HepG2 (cell line): ENCODE data around the gene SRD5A3. TPM values are rescaled to one million over a fixed set of nuclear protein-coding genes. Genes with fewer than 3 reads are reported as not detected.

Source experiments
- ATF5 ChIP-seq: sonication (generic); formaldehyde crosslinking; IDR thresholded peaks from 2 replicates; pipeline ENCODE4 v1.4.0; 2020; ENCODE audit warnings: mild to moderate bottlenecking, low read depth, missing genetic modification reagents
- ELF4 ChIP-seq: sonication (generic); formaldehyde crosslinking; IDR thresholded peaks from 2 replicates; pipeline ENCODE4 v1.5.0; 2020; ENCODE audit warnings: missing genetic modification reagents, mild to moderate bottlenecking, moderate library complexity, borderline replicate concordance
- ESRRA ChIP-seq: sonication (generic); formaldehyde crosslinking; IDR thresholded peaks from 2 replicates; pipeline ENCODE4 v1.5.1; 2020; ENCODE audit warnings: mild to moderate bottlenecking, low read depth, missing genetic modification reagents
- HDAC1 ChIP-seq: sonication (generic); formaldehyde crosslinking; IDR thresholded peaks from 2 replicates; pipeline ENCODE4 v1.5.1; 2020; ENCODE audit warnings: mild to moderate bottlenecking, missing genetic modification reagents
- HHEX ChIP-seq: IDR thresholded peaks from 2 replicates; pipeline ENCODE4 v1.6.1; 2016; ENCODE audit warnings: control low read depth
- HOXA3 ChIP-seq: sonication (generic); formaldehyde crosslinking; IDR thresholded peaks from 2 replicates; pipeline ENCODE4 v1.5.0; 2020; ENCODE audit warnings: missing genetic modification reagents
- KLF11 ChIP-seq: IDR thresholded peaks from 2 replicates; pipeline ENCODE4 v1.6.1; 2016; ENCODE audit warnings: missing compliant biosample characterization
- NAIF1 ChIP-seq: sonication (generic); formaldehyde crosslinking; IDR thresholded peaks from 2 replicates; pipeline ENCODE4 v1.5.0; 2020; ENCODE audit warnings: mild to moderate bottlenecking, missing genetic modification reagents, borderline replicate concordance
- NBN ChIP-seq: fragments of 450-650 bp; conservative IDR thresholded peaks from 2 replicates; pipeline ENCODE4 v1.6.1; 2017
- REPIN1 ChIP-seq: sonication (generic); formaldehyde crosslinking; IDR thresholded peaks from 2 replicates; pipeline ENCODE4 v1.8.0; 2022; ENCODE audit warnings: missing genetic modification reagents, low read depth, mild to moderate bottlenecking, borderline replicate concordance
- REXO4 ChIP-seq: sonication (generic); formaldehyde crosslinking; IDR thresholded peaks from 2 replicates; pipeline ENCODE4 v1.8.0; 2022; ENCODE audit warnings: missing genetic modification reagents, mild to moderate bottlenecking, borderline replicate concordance
- RXRA ChIP-seq: sonication (generic); formaldehyde crosslinking; IDR thresholded peaks from 2 replicates; pipeline ENCODE4 v1.5.1; 2020; ENCODE audit warnings: missing genetic modification reagents
- SNRNP70 ChIP-seq: fragments of 200-400 bp; formaldehyde crosslinking; IDR thresholded peaks from 2 replicates; pipeline ENCODE4 v1.6.1; 2017; ENCODE audit warnings: mild to moderate bottlenecking, low read depth, low read length, moderate library complexity
- TBX3 ChIP-seq: fragments of 450-650 bp; IDR thresholded peaks from 2 replicates; pipeline ENCODE4 v1.6.1; 2017; ENCODE audit warnings: antibody characterized with exemption, mild to moderate bottlenecking, inconsistent platforms, borderline replicate concordance
- WIZ ChIP-seq: sonication (generic); formaldehyde crosslinking; IDR thresholded peaks from 2 replicates; pipeline ENCODE4 v1.5.1; 2020; ENCODE audit warnings: mild to moderate bottlenecking, missing genetic modification reagents
- ZNF264 ChIP-seq: sonication (generic); formaldehyde crosslinking; IDR thresholded peaks from 2 replicates; pipeline ENCODE4 v1.4.0; 2020; ENCODE audit warnings: missing genetic modification reagents
- ZNF326 ChIP-seq: sonication (generic); formaldehyde crosslinking; IDR thresholded peaks from 2 replicates; pipeline ENCODE4 v1.4.0; 2020; ENCODE audit warnings: missing genetic modification reagents, borderline replicate concordance
- ZNF629 ChIP-seq: sonication (generic); formaldehyde crosslinking; conservative IDR thresholded peaks from 2 replicates; pipeline ENCODE4 v1.5.0; 2020; ENCODE audit warnings: missing genetic modification reagents
- ZNF879 ChIP-seq: sonication (generic); formaldehyde crosslinking; IDR thresholded peaks from 2 replicates; pipeline ENCODE4 v1.8.1; 2023; ENCODE audit warnings: missing genetic modification reagents
- polyA plus RNA-seq, 8 experiments: library from polyadenylated mRNA; depleted of rRNA in 3 of 8; stranded (reverse) in 7 of 8; unstranded in 1 of 8; fragments of >200 nt; fragmentation: Illumina TruSeq in 4 of 8; extraction: Trizol in 4 of 8; gene quantifications; 2 replicates each; pipeline versions ENCODE4 v1.2.1 to v1.2.3, GENCODE V29; 2011 to 2016; ENCODE audit warnings: low read depth in 4 of 8, missing spikeins in 1 of 8, mixed read lengths in 1 of 8; ENCODE audit not compliant: insufficient read depth in 1 of 8
- total RNA-seq, 5 experiments: library from RNA; depleted of rRNA; stranded (reverse); fragments of >200 nt; fragmentation: Illumina TruSeq; extraction: Trizol; gene quantifications; 2 replicates each; pipeline ENCODE4 v1.2.3, GENCODE V29; 2016; ENCODE audit warnings: low read depth in 1 of 5
- TF ChIP-seq, protein P1 (sequence below): sonication (generic); formaldehyde crosslinking; IDR thresholded peaks from 2 replicates; pipeline ENCODE4 v1.9.0; 2021; ENCODE audit warnings: missing genetic modification reagents, mild to moderate bottlenecking, borderline replicate concordance
- TF ChIP-seq, protein P2 (sequence below): sonication (generic); formaldehyde crosslinking; IDR thresholded peaks from 2 replicates; pipeline ENCODE4 v1.5.0; 2020; ENCODE audit warnings: mild to moderate bottlenecking, missing genetic modification reagents, borderline replicate concordance
- TF ChIP-seq, protein P3 (sequence below): sonication (generic); formaldehyde crosslinking; IDR thresholded peaks from 2 replicates; pipeline ENCODE4 v1.4.0; 2020; ENCODE audit warnings: missing genetic modification reagents, borderline replicate concordance

The SRD5A3 gene
- total and polyA plus RNA-seq, 2 of the 13 experiments (the other 11 are each of a cell fraction or from before 2014, with no cell fraction given) = 12.4 to 18.4 TPM

- TF ChIP-seq TBX3 = no peak
- 0 out of 2 replicates have a peak, but pooled peaks have one; percentile 35 for TF ChIP-seq ZNF879 (CRISPR knock-in tag)
- TF ChIP-seq ELF4 = no peak
- TF ChIP-seq SNRNP70 = no peak
- no peak; the same call in 1 of the 2 replicates for TF ChIP-seq NAIF1 (CRISPR knock-in tag)
- TF ChIP-seq REXO4 (CRISPR knock-in tag) = no peak
- TF ChIP-seq HDAC1 (CRISPR knock-in tag) = peak; percentile 53
- TF ChIP-seq ATF5 = no peak
- TF ChIP-seq ZNF326 (CRISPR knock-in tag) = no peak
- TF ChIP-seq RXRA (CRISPR knock-in tag) = 0 out of 2 replicates have a peak, but pooled peaks have one; percentile 43
- no peak for TF ChIP-seq NBN
- no peak for TF ChIP-seq ZNF629
- TF ChIP-seq, protein P1, sequence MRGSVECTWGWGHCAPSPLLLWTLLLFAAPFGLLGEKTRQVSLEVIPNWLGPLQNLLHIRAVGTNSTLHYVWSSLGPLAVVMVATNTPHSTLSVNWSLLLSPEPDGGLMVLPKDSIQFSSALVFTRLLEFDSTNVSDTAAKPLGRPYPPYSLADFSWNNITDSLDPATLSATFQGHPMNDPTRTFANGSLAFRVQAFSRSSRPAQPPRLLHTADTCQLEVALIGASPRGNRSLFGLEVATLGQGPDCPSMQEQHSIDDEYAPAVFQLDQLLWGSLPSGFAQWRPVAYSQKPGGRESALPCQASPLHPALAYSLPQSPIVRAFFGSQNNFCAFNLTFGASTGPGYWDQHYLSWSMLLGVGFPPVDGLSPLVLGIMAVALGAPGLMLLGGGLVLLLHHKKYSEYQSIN = no peak
- TF ChIP-seq HHEX (CRISPR knock-in tag) = no peak
- no peak for TF ChIP-seq WIZ (CRISPR knock-in tag)
- TF ChIP-seq, protein P2, sequence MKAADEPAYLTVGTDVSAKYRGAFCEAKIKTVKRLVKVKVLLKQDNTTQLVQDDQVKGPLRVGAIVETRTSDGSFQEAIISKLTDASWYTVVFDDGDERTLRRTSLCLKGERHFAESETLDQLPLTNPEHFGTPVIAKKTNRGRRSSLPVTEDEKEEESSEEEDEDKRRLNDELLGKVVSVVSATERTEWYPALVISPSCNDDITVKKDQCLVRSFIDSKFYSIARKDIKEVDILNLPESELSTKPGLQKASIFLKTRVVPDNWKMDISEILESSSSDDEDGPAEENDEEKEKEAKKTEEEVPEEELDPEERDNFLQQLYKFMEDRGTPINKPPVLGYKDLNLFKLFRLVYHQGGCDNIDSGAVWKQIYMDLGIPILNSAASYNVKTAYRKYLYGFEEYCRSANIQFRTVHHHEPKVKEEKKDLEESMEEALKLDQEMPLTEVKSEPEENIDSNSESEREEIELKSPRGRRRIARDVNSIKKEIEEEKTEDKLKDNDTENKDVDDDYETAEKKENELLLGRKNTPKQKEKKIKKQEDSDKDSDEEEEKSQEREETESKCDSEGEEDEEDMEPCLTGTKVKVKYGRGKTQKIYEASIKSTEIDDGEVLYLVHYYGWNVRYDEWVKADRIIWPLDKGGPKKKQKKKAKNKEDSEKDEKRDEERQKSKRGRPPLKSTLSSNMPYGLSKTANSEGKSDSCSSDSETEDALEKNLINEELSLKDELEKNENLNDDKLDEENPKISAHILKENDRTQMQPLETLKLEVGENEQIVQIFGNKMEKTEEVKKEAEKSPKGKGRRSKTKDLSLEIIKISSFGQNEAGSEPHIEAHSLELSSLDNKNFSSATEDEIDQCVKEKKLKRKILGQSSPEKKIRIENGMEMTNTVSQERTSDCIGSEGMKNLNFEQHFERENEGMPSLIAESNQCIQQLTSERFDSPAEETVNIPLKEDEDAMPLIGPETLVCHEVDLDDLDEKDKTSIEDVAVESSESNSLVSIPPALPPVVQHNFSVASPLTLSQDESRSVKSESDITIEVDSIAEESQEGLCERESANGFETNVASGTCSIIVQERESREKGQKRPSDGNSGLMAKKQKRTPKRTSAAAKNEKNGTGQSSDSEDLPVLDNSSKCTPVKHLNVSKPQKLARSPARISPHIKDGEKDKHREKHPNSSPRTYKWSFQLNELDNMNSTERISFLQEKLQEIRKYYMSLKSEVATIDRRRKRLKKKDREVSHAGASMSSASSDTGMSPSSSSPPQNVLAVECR (CRISPR knock-in tag) = peak; percentile 86; the same call in 1 of the 2 replicates
- no peak for TF ChIP-seq ZNF264 (CRISPR knock-in tag)
- TF ChIP-seq ESRRA (CRISPR knock-in tag) = 0 out of 2 replicates have a peak, but pooled peaks have one; percentile 27
- peak; percentile 93 for TF ChIP-seq HOXA3 (CRISPR knock-in tag)
- TF ChIP-seq REPIN1 (CRISPR knock-in tag) = peak; percentile 59; the same call in 1 of the 2 replicates
- TF ChIP-seq, protein P3, sequence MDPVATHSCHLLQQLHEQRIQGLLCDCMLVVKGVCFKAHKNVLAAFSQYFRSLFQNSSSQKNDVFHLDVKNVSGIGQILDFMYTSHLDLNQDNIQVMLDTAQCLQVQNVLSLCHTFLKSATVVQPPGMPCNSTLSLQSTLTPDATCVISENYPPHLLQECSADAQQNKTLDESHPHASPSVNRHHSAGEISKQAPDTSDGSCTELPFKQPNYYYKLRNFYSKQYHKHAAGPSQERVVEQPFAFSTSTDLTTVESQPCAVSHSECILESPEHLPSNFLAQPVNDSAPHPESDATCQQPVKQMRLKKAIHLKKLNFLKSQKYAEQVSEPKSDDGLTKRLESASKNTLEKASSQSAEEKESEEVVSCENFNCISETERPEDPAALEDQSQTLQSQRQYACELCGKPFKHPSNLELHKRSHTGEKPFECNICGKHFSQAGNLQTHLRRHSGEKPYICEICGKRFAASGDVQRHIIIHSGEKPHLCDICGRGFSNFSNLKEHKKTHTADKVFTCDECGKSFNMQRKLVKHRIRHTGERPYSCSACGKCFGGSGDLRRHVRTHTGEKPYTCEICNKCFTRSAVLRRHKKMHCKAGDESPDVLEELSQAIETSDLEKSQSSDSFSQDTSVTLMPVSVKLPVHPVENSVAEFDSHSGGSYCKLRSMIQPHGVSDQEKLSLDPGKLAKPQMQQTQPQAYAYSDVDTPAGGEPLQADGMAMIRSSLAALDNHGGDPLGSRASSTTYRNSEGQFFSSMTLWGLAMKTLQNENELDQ = no peak
- no peak for TF ChIP-seq KLF11
Measured at GRCh38 chr4:55395529-55396307, 49.7 kb downstream of the SRD5A3 start, which contains the start of gene TMEM165 (continued).
